ENCODE measurements around the gene CCDC85C. TPM values are rescaled to one million over a fixed set of nuclear protein-coding genes. Genes with fewer than 3 reads are reported as not detected.

Gene CCDC85C
- total and polyA plus RNA-seq, 2 of the 8 experiments (the other 6 are each of a cell fraction or from before 2014, with no cell fraction given), result 16.8 to 35.8 TPM

DNA sequence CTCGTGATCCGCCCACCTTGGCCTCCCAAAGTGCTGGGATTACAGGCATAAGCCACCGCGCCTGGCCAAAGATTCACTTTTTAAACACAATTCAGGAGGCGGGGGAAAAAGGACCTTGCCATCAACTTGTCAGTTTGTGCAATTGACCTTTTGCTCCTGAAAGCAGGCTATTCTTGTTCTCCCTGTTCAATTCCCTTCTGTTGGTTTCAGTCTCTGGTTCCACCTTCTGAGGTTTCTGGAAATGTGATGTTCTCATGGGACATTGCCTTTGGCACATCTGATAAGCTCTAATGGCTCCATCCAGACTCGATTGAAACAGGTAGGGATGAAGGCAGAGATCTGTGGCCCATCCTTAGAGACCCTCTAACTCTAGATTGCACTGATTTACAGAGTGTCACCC lies 17.9 kb upstream of the CCDC85C start:
- DNase-seq (ENCODE audit: low read depth in 1 of 2, low spot score in 2 of 2), result no peak
- no peak overlapping the region for H4K91ac ChIP-seq (replicated peaks; ENCODE audit: insufficient read length, low read length)
- no peak overlapping the region for H3K27ac ChIP-seq (ENCODE audit: low read depth, low read length)
- peaks cover 0 to under 1% of the 10 kb centered on the region in 2 experiments for H4K20me1 ChIP-seq (replicated peaks in 1 of 2; ENCODE audit: control insufficient read depth in 1 of 2, insufficient read depth in 2 of 2, low read length in 2 of 2)
- FAIRE-seq, result no peak
- no peak overlapping the region for H3K23ac ChIP-seq (ENCODE audit: insufficient read length)
- no peak overlapping the region for H3K4me3 ChIP-seq (ENCODE audit: extremely low read depth in 1 of 4, insufficient read depth in 2 of 4, low read depth in 3 of 4, low read length in 4 of 4)
- H3K79me2 ChIP-seq (ENCODE audit: control insufficient read depth in 1 of 2, insufficient read depth in 2 of 2, low read length in 2 of 2), result no peaks in the 10 kb centered on the region
- H2AK5ac ChIP-seq (ENCODE audit: low read depth, low read length), result no peak overlapping the region
- no peaks in the 10 kb centered on the region for H3K9me3 ChIP-seq (ENCODE audit: insufficient read depth in 2 of 2, low read depth in 1 of 2, low read length in 1 of 2)
- H3K4me1 ChIP-seq (replicated peaks in 1 of 4; ENCODE audit: control insufficient read depth in 3 of 4, insufficient read depth in 4 of 4, low read length in 3 of 4), result peaks cover 0 to 5% (median 1%) of the 10 kb centered on the region in 4 experiments; a peak in 3 of 7 replicates
- H4K8ac ChIP-seq (ENCODE audit: extremely low read depth, insufficient read depth, low read length), result no peak overlapping the region
- WGBS, 2 experiments (ENCODE audit: extremely low coverage in 1 of 2, insufficient coverage in 1 of 2, insufficient read length in 1 of 2, insufficient replicate concordance in 2 of 2, low coverage in 1 of 2, low lambda C conversion rate in 2 of 2, missing lambda C conversion rate in 1 of 2), result 80% methylated on average over 6 of the region's 6 CpGs; no CpG with 5 or more reads in 1 of the 2 experiments
- H2BK20ac ChIP-seq (ENCODE audit: low read length), result no peak overlapping the region
- ChIA-PET POLR2A (ENCODE audit: partially characterized antibody) (interaction anchor here (1.9 kb wide), 1 partner anchor 110 kb away, joined by 5 read pairs; no protein-coding TSS in a partner anchor), CTCF (ENCODE audit: partially characterized antibody) (interaction anchor here (0.6 to 3.7 kb wide), 12 partner anchors 11 to 105 kb away, joined by 3 to 22 read pairs (median 4); no protein-coding TSS in a partner anchor)
- H3K14ac ChIP-seq (ENCODE audit: insufficient read length), result no peak overlapping the region
- no peaks in the 10 kb centered on the region; a peak in 1 of 7 replicates for H3K27me3 ChIP-seq (replicated peaks in 1 of 4; ENCODE audit: control insufficient read depth in 3 of 4, extremely low read depth in 1 of 4, insufficient read depth in 3 of 4, low read length in 3 of 4)
- no peak overlapping the region for H4K5ac ChIP-seq (ENCODE audit: insufficient read length, low read depth, low read length)
- H3K4me2 ChIP-seq (ENCODE audit: insufficient read depth in 1 of 2, low read depth in 2 of 2, low read length in 2 of 2), result no peak overlapping the region
- no peak for TF ChIP-seq KDM5A (IDR thresholded peaks at IDR 0.05; ENCODE audit: low read length)
- TF ChIP-seq EZH2 (IDR thresholded peaks at IDR 0.05; ENCODE audit: low read depth, low read length, severe bottlenecking), result no peak
- no peak for TF ChIP-seq ASH2L (IDR thresholded peaks at IDR 0.05; ENCODE audit: low read length)
- TF ChIP-seq KDM1A (IDR thresholded peaks at IDR 0.05; ENCODE audit: borderline replicate concordance, low read length), result no peak
- TF ChIP-seq, protein P1, sequence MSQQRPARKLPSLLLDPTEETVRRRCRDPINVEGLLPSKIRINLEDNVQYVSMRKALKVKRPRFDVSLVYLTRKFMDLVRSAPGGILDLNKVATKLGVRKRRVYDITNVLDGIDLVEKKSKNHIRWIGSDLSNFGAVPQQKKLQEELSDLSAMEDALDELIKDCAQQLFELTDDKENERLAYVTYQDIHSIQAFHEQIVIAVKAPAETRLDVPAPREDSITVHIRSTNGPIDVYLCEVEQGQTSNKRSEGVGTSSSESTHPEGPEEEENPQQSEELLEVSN (IDR thresholded peaks at IDR 0.05), result no peak
- no peak for TF ChIP-seq SP1 (IDR thresholded peaks at IDR 0.05; ENCODE audit: low read depth, low read length)
- no peak for TF ChIP-seq HDAC2 (IDR thresholded peaks at IDR 0.05; ENCODE audit: borderline replicate concordance in 1 of 2, low read depth in 2 of 2, low read length in 2 of 2)
- H2BK15ac ChIP-seq (ENCODE audit: low read length), result no peak overlapping the region
- no peak overlapping the region for H2BK12ac ChIP-seq (ENCODE audit: low read depth, low read length)
- no peak overlapping the region for H3K4ac ChIP-seq (replicated peaks; ENCODE audit: insufficient read length, low read depth, low read length)
- H3K18ac ChIP-seq (ENCODE audit: extremely low read depth, low read length), result no peak overlapping the region
- H3K23me2 ChIP-seq (ENCODE audit: low read depth, low read length), result peaks cover 2% of the 10 kb centered on the region; the same call in 1 of the 2 replicates
- no peak overlapping the region for H3K56ac ChIP-seq (replicated peaks; ENCODE audit: insufficient read length, low read depth, low read length)
- H3K9ac ChIP-seq (replicated peaks in 1 of 4; ENCODE audit: extremely low read depth in 1 of 4, low read depth in 3 of 4, low read length in 3 of 4), result no peak overlapping the region
- no peaks in the 10 kb centered on the region for H3K36me3 ChIP-seq (ENCODE audit: control insufficient read depth in 2 of 4, insufficient read depth in 4 of 4, low read length in 3 of 4)
- H3K79me1 ChIP-seq (ENCODE audit: low read depth, low read length), result no peaks in the 10 kb centered on the region
- H2BK120ac ChIP-seq (replicated peaks; ENCODE audit: low read depth, low read length), result no peak overlapping the region
- no peak overlapping the region for H2BK5ac ChIP-seq (ENCODE audit: low read depth, low read length)
- H2AFZ ChIP-seq (ENCODE audit: low read length), result no peak overlapping the region

All from H1 (cell line).